ENCODE data around the gene IGBP1.
"Not testable (repeated sequence)": the region's sequence is repeated elsewhere in the genome, so short reads cannot be mapped to it uniquely, and the experiment has no call there.

The IGBP1 gene

GRCh38 chrX:70133303-70134115 is at the start of gene IGBP1:
Gene IGBP1, plus strand, starts transcription at chrX:70133447. Its CDS starts 501 bp downstream, at chrX:70133948.
- DNase-seq (ENCODE audit: low read depth in 2 of 2) = peak; percentile 47 to 53

GRCh38 chrX:70084592-70085240 is 48.5 kb upstream of the IGBP1 start:
- DNase-seq (ENCODE audit: low read depth in 2 of 2) = no peak

GRCh38 chrX:70087857-70088630 is 45.2 kb upstream of the IGBP1 start:
- DNase-seq (ENCODE audit: low read depth in 2 of 2) = no peak

- DNase-seq (ENCODE audit: low read depth in 2 of 2) = no peak
These were observed 44.5 kb upstream of the IGBP1 start for GRCh38 chrX:70088751-70089150.

GRCh38 chrX:70089604-70090297 is 43.5 kb upstream of the IGBP1 start:
- no peak for DNase-seq (ENCODE audit: low read depth in 2 of 2)

- DNase-seq (ENCODE audit: low read depth in 2 of 2) = no peak
These were observed 41.0 kb upstream of the IGBP1 start for GRCh38 chrX:70092247-70092646.

GRCh38 chrX:70096052-70096451 is 37.2 kb upstream of the IGBP1 start:
- no peak for DNase-seq (ENCODE audit: low read depth in 2 of 2)

- no peak for DNase-seq (ENCODE audit: low read depth in 2 of 2)
These were observed 28.0 kb upstream of the IGBP1 start for GRCh38 chrX:70105229-70105628.

- DNase-seq (ENCODE audit: low read depth in 2 of 2) = not testable (repeated sequence)
These were observed 21.7 kb upstream of the IGBP1 start for GRCh38 chrX:70111436-70112026.

GRCh38 chrX:70117738-70118137 is 15.5 kb upstream of the IGBP1 start:
- DNase-seq (ENCODE audit: low read depth in 2 of 2) = no peak

- DNase-seq (ENCODE audit: low read depth in 2 of 2) = not testable (repeated sequence)
These were observed 10.2 kb upstream of the IGBP1 start for GRCh38 chrX:70123014-70123413.

GRCh38 chrX:70124678-70125077 is 8.6 kb upstream of the IGBP1 start:
- no peak for DNase-seq (ENCODE audit: low read depth in 2 of 2)

- DNase-seq (ENCODE audit: low read depth in 2 of 2) = no peak
These were observed 5.2 kb upstream of the IGBP1 start for GRCh38 chrX:70128071-70128470.

- no peak for DNase-seq (ENCODE audit: low read depth in 2 of 2)
These were observed 3.4 kb upstream of the IGBP1 start for GRCh38 chrX:70129816-70130215.

GRCh38 chrX:70132224-70132623 is 1.0 kb upstream of the IGBP1 start:
- no peak for DNase-seq (ENCODE audit: low read depth in 2 of 2)

- DNase-seq (ENCODE audit: low read depth in 2 of 2) = no peak
These were observed 357 bp upstream of the IGBP1 start for GRCh38 chrX:70132877-70133302.

- no peak for DNase-seq (ENCODE audit: low read depth in 2 of 2)
These were observed 850 bp downstream of the IGBP1 start for GRCh38 chrX:70134116-70134477.

- DNase-seq (ENCODE audit: low read depth in 2 of 2) = no peak
These were observed 5.4 kb downstream of the IGBP1 start for GRCh38 chrX:70138622-70139021.

GRCh38 chrX:70139736-70140135 is 6.5 kb downstream of the IGBP1 start:
- no peak for DNase-seq (ENCODE audit: low read depth in 2 of 2)

- DNase-seq (ENCODE audit: low read depth in 2 of 2) = no peak
These were observed 8.1 kb downstream of the IGBP1 start for GRCh38 chrX:70141373-70141772.
